GM12865 (cell line): ENCODE results near the gene FCSK.

Source experiments
- DNase-seq: peaks from one replicate; pipeline ENCODE4 v3.0.0; 2010; ENCODE audit warnings: low read depth
- H3K4me3 ChIP-seq: 2 replicates; pipeline ENCODE4 v1.5.1; 2011; ENCODE audit warnings: mild to moderate bottlenecking, low read depth, low read length, control low read depth
- CTCF ChIP-seq: IDR thresholded peaks from 2 replicates; pipeline ENCODE4 v1.5.1; 2011; ENCODE audit warnings: low read length, control low read depth, low read depth, inconsistent platforms; ENCODE audit not compliant: insufficient read depth; ENCODE audit errors: missing control alignments

The FCSK gene

DNA sequence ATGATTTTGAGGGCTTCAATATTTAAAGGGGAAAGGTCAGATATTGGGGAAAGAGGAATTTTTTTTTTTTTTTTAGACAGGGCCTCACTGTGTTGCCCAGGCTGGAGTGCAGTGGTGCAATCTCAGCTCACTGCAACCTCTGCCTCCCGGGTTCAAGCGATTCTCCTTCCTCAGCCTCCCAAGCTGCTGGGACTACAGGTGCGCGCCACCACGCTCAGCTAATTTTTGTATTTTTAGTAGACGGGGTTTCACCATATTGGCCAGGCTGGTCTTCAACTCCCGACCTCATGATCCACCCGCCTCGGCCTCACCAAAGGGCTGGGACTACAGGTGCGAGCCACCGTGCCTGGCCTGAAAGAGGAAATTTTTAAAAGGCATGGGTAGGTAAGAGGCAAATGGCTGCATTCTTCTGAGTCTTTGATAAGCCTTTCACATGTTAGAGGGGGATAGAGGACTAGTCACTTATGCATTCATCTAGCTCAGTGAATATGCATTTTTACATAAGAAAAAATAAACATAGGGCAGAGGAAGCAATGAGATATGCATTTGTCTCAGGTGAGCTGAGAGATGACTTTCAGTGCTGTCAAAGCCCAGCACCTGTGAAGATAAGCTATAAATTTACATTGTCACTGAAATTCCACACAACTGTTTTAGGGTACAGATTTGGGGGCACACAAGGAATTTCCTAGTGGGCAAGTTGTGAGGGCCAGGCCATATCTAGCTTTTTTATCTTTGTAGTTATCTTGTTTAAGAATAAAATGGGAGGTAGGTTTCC, 1.1 kb upstream of the FCSK start:
- H3K4me3 ChIP-seq, result peak overlapping the region; percentile 86
- no peak for TF ChIP-seq CTCF
- no peak for DNase-seq

DNA sequence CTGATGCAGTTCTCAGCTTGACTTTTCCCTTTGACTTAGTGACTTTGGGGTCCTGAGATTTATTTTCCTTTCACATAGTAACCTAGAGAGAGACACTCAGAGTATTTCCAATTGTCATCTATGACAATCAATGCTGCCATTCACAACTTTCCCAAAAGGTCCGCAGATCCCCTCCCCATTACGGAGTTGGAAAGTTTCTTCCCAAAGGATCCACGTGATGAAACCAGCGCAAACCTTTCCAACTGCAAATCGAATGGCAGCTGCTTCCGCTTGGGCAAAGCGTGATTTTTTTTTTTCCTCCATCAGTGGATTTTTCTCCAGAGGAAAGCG, 538 bp upstream of the FCSK start:
- H3K4me3 ChIP-seq, result peak overlapping the region; percentile 86
- no peak for TF ChIP-seq CTCF
- no peak for DNase-seq

GRCh38 chr16:70455910-70456309, 1.5 kb downstream of the FCSK start:
- H3K4me3 ChIP-seq, result no peak overlapping the region
- TF ChIP-seq CTCF, result no peak

GRCh38 chr16:70457446-70458166, 3.2 kb downstream of the FCSK start:
- DNase-seq, result no peak
- H3K4me3 ChIP-seq, result no peak overlapping the region
- TF ChIP-seq CTCF, result no peak

More at GRCh38 chr16:70455910-70456309, 1.5 kb downstream of the FCSK start:
- no peak for DNase-seq

DNA sequence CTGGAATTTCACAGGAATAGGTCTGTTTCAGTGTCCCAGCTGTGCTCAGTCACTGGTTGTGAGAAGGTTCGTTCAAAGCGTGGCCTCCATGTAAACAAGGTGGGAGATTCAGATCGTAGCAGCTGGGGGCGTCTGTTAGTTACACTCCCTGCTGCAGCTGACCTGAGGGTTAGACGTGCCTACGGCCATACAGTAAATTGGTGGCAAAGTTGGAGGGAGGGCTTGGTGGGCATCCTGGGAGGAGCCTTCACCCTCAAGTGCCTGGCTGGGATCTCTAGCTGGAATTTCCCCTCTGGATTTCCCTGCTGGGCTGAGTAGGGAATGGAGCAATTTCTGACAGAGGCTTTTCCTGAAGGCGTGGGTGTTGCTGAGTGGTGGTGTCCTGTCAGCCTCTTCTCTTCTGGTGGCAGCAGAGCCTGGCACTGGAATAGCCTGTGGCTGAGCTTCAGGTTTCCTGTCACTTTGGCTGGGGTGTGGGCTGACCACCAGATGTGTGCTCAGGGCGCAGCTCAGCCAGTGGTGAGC, 6.4 kb downstream of the FCSK start:
- DNase-seq, result peak; percentile 45
- no peak for TF ChIP-seq CTCF
- H3K4me3 ChIP-seq, result no peak overlapping the region

DNA sequence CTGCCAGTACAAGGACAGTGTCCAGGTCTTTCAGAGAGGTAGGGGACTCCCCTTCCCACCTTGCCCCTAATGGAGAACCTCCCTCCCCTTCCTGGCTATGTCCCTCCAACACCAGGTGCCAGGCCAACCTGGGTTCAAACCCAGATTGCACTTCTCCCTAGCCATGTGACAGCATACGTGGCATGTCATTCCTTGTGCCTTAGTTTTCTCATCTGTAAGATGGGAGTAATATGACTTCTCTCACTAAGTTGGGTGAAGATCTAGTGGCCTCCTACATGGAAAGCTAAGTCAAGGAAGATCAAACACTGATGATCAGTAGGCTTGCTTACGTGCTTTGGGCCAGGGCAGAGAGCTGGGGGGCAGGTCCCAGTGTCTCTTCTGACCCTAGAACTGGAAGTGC, 8.8 kb downstream of the FCSK start:
- no peak overlapping the region for H3K4me3 ChIP-seq
- DNase-seq, result no peak
- no peak for TF ChIP-seq CTCF
